Measurements from ENCODE around the gene SPG11. TPM values are rescaled to one million over a fixed set of nuclear protein-coding genes. Genes with fewer than 3 reads are reported as not detected.

The SPG11 gene
- total and polyA plus RNA-seq, 9 of the 15 experiments (the other 6 are each of a cell fraction or from before 2014, with no cell fraction given), result 23.3 to 71.2 (median 45.6) TPM

GRCh38 chr15:44588541-44588940 lies 74.9 kb downstream of the SPG11 start:
- no peaks in the 10 kb centered on the region for H3K9me1 ChIP-seq (ENCODE audit: control insufficient read depth, insufficient read depth, low read length)
- no peak overlapping the region for H3K4me2 ChIP-seq (ENCODE audit: insufficient read depth, low read length)
- no peaks in the 10 kb centered on the region for H4K20me1 ChIP-seq (replicated peaks; ENCODE audit: control insufficient read depth, insufficient read depth, low read length)
- no peaks in the 10 kb centered on the region for H3K79me2 ChIP-seq (ENCODE audit: control insufficient read depth, insufficient read depth, low read length)
- no peaks in the 10 kb centered on the region for H3K27me3 ChIP-seq (ENCODE audit: control insufficient read depth in 2 of 2, insufficient read depth in 2 of 2, low read length in 2 of 2)
- in situ Hi-C loops (cut with MboI), result no loop called here
- BruUV-seq (replicated peaks), result no TSS peak
- no peaks in the 10 kb centered on the region for H3K4me1 ChIP-seq (replicated peaks in 1 of 2; ENCODE audit: control insufficient read depth in 2 of 2, insufficient read depth in 2 of 2, low read length in 2 of 2)
- H3K4me3 ChIP-seq, result no peak overlapping the region
- H3K9me3 ChIP-seq (replicated peaks; ENCODE audit: control insufficient read depth, insufficient read depth, low read depth, low read length), result no peaks in the 10 kb centered on the region
- ChIA-PET CTCF (ENCODE audit: low intra/inter-chr PET ratio) (no interaction called here), POLR2A (interaction anchor here (0.6 to 1.9 kb wide), 3 partner anchors 10 to 206 kb away, joined by 3 to 6 read pairs (median 5); no protein-coding TSS in a partner anchor)
- H3K9ac ChIP-seq (ENCODE audit: insufficient read depth in 1 of 2, low read depth in 2 of 2, low read length in 2 of 2), result no peak overlapping the region
- TF ChIP-seq ZNF143 (CRISPR knock-in tag; IDR thresholded peaks at IDR 0.05), result no peak
- TF ChIP-seq TEAD4 (IDR thresholded peaks at IDR 0.05; ENCODE audit: low read length), result no peak
- no peak for TF ChIP-seq TEAD4 (CRISPR knock-in tag; IDR thresholded peaks at IDR 0.05; ENCODE audit: borderline replicate concordance)
- no peak for TF ChIP-seq ZZZ3 (IDR thresholded peaks at IDR 0.05)
- TF ChIP-seq RFX1 (IDR thresholded peaks at IDR 0.05), result no peak
- TF ChIP-seq ZNF436 (CRISPR knock-in tag; IDR thresholded peaks at IDR 0.05), result no peak
- TF ChIP-seq, protein P1, sequence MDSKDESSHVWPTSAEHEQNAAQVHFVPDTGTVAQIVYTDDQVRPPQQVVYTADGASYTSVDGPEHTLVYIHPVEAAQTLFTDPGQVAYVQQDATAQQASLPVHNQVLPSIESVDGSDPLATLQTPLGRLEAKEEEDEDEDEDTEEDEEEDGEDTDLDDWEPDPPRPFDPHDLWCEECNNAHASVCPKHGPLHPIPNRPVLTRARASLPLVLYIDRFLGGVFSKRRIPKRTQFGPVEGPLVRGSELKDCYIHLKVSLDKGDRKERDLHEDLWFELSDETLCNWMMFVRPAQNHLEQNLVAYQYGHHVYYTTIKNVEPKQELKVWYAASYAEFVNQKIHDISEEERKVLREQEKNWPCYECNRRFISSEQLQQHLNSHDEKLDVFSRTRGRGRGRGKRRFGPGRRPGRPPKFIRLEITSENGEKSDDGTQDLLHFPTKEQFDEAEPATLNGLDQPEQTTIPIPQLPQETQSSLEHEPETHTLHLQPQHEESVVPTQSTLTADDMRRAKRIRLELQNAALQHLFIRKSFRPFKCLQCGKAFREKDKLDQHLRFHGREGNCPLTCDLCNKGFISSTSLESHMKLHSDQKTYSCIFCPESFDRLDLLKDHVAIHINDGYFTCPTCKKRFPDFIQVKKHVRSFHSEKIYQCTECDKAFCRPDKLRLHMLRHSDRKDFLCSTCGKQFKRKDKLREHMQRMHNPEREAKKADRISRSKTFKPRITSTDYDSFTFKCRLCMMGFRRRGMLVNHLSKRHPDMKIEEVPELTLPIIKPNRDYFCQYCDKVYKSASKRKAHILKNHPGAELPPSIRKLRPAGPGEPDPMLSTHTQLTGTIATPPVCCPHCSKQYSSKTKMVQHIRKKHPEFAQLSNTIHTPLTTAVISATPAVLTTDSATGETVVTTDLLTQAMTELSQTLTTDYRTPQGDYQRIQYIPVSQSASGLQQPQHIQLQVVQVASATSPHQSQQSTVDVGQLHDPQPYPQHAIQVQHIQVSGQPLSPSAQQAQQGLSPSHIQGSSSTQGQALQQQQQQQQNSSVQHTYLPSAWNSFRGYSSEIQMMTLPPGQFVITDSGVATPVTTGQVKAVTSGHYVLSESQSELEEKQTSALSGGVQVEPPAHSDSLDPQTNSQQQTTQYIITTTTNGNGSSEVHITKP (IDR thresholded peaks at IDR 0.05; ENCODE audit: partially characterized antibody), result no peak
- no peak for TF ChIP-seq ZNF655 (CRISPR knock-in tag; IDR thresholded peaks at IDR 0.05)
- no peak for TF ChIP-seq ZNF507 (tag; conservative IDR thresholded peaks at IDR 0.05)
- TF ChIP-seq CBFA2T2 (conservative IDR thresholded peaks at IDR 0.05), result no peak
- TF ChIP-seq, protein P2, sequence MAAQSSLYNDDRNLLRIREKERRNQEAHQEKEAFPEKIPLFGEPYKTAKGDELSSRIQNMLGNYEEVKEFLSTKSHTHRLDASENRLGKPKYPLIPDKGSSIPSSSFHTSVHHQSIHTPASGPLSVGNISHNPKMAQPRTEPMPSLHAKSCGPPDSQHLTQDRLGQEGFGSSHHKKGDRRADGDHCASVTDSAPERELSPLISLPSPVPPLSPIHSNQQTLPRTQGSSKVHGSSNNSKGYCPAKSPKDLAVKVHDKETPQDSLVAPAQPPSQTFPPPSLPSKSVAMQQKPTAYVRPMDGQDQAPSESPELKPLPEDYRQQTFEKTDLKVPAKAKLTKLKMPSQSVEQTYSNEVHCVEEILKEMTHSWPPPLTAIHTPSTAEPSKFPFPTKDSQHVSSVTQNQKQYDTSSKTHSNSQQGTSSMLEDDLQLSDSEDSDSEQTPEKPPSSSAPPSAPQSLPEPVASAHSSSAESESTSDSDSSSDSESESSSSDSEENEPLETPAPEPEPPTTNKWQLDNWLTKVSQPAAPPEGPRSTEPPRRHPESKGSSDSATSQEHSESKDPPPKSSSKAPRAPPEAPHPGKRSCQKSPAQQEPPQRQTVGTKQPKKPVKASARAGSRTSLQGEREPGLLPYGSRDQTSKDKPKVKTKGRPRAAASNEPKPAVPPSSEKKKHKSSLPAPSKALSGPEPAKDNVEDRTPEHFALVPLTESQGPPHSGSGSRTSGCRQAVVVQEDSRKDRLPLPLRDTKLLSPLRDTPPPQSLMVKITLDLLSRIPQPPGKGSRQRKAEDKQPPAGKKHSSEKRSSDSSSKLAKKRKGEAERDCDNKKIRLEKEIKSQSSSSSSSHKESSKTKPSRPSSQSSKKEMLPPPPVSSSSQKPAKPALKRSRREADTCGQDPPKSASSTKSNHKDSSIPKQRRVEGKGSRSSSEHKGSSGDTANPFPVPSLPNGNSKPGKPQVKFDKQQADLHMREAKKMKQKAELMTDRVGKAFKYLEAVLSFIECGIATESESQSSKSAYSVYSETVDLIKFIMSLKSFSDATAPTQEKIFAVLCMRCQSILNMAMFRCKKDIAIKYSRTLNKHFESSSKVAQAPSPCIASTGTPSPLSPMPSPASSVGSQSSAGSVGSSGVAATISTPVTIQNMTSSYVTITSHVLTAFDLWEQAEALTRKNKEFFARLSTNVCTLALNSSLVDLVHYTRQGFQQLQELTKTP (IDR thresholded peaks at IDR 0.05; ENCODE audit: low read depth in 1 of 2, partially characterized antibody in 2 of 2), result no peak
- TF ChIP-seq, protein P3, sequence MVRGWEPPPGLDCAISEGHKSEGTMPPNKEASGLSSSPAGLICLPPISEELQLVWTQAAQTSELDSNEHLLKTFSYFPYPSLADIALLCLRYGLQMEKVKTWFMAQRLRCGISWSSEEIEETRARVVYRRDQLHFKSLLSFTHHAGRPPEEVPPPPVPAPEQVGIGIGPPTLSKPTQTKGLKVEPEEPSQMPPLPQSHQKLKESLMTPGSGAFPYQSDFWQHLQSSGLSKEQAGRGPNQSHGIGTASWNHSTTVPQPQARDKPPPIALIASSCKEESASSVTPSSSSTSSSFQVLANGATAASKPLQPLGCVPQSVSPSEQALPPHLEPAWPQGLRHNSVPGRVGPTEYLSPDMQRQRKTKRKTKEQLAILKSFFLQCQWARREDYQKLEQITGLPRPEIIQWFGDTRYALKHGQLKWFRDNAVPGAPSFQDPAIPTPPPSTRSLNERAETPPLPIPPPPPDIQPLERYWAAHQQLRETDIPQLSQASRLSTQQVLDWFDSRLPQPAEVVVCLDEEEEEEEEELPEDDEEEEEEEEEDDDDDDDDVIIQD (CRISPR knock-in tag; IDR thresholded peaks at IDR 0.05), result no peak
- intact Hi-C loops (cut with micrococcal nuclease), result no loop called here
- FAIRE-seq (no peak), DNase-seq (ENCODE audit: extremely low read depth in 1 of 4, low spot score in 3 of 4) (no peak), ATAC-seq (no peak)
- H3K36me3 ChIP-seq (ENCODE audit: control insufficient read depth, insufficient read depth, low read length), result peaks cover 87% of the 10 kb centered on the region; the same call in 2 of the 3 replicates
- WGBS (ENCODE audit: insufficient coverage, low coverage, missing lambda C conversion rate), result 80% methylated on average over 5 of the region's 5 CpGs
- H2AFZ ChIP-seq (ENCODE audit: low read depth, low read length), result no peak overlapping the region
- no peak overlapping the region for H3K27ac ChIP-seq (ENCODE audit: extremely low read depth, low read depth, low read length)

Measured in K562 (cell line).